HCT116 (cell line): ENCODE data around the gene HIVEP3. TPM values are rescaled to one million over a fixed set of nuclear protein-coding genes. Genes with fewer than 3 reads are reported as not detected.

Experiments
- ATAC-seq: fragments of 200-7000 bp; cut with Tn5 transposase; 2 replicates; pipeline ENCODE4 v1.9.1; 2020; ENCODE audit warnings: mild to moderate bottlenecking, moderate library complexity
- BruUV-seq: library from RNA; stranded (reverse); fragments of 400-500 nt; replicated peaks from 2 replicates; lab custom pipeline; 2021; lab: Mats Ljungman, UMichigan
- CTCF ChIA-PET: fragments of 300-600 bp; sonication (Branson Sonifier 250); formaldehyde crosslinking; loops from one replicate; lab custom pipeline; 2021; ENCODE audit warnings: antibody characterized with exemption; lab: Charles Lee
- POLR2A ChIA-PET: fragments of 300-600, 350-600 bp; sonication (Branson Sonifier 250); formaldehyde crosslinking; loops from one replicate; lab custom pipeline; 2021; ENCODE audit warnings: antibody characterized with exemption; lab: Charles Lee
- RAD21 ChIA-PET, 2 experiments: fragments of 300-600 bp; sonication (Branson Sonifier 250); formaldehyde crosslinking; loops; one replicate each; lab custom pipeline; 2023; ENCODE audit warnings: low total read pairs in 2 of 2; ENCODE audit not compliant: uncharacterized antibody in 2 of 2, unreplicated experiment in 2 of 2, low non-redundant PET in 1 of 2; lab: Charles Lee
- DNase-seq: peaks from one replicate; pipeline ENCODE4 v3.0.0-alpha.2; 2010; ENCODE audit warnings: low read depth, low spot score
- H2AFZ ChIP-seq: fragments of 200-600 bp; shearing (Covaris generic), sonication (generic); 2 replicates; pipeline ENCODE4 v1.6.1; 2017; ENCODE audit warnings: low read depth, mixed run types, mixed read lengths, antibody characterized with exemption, low read length; ENCODE audit not compliant: poor library complexity, severe bottlenecking
- H3K27ac ChIP-seq: 2 replicates; pipeline ENCODE4 v1.5.1; 2012; ENCODE audit warnings: low read depth, low read length
- H3K27me3 ChIP-seq: fragments of 200-600 bp; sonication (generic); 2 replicates; pipeline ENCODE4 v1.6.1; 2016; ENCODE audit warnings: mixed run types, low read length, mixed read lengths; ENCODE audit not compliant: insufficient read depth
- H3K36me3 ChIP-seq, 2 experiments: fragments of 200-500 bp in 1 of 2; fragments of 200-600 bp in 1 of 2; sonication (Bioruptor generic) in 1 of 2; sonication (generic) in 1 of 2; 2 replicates each; pipeline versions ENCODE4 v1.5.1 to v1.6.1; 2014 to 2016; ENCODE audit warnings: low read length in 2 of 2, inconsistent platforms in 1 of 2, mixed read lengths in 1 of 2, mixed run types in 1 of 2; ENCODE audit not compliant: insufficient read depth in 2 of 2, control insufficient read depth in 1 of 2
- H3K4me1 ChIP-seq, 2 experiments: fragments of 200-600 bp in 1 of 2; sonication (generic) in 1 of 2; 2 replicates each; pipeline versions ENCODE4 v1.5.1 to v1.6.1; 2012 to 2017; ENCODE audit warnings: low read length in 2 of 2, inconsistent platforms in 1 of 2, mild to moderate bottlenecking in 1 of 2, mixed read lengths in 1 of 2, mixed run types in 1 of 2, moderate library complexity in 1 of 2; ENCODE audit not compliant: insufficient read depth in 2 of 2, control insufficient read depth in 1 of 2
- H3K4me2 ChIP-seq: fragments of 200-600 bp; sonication (generic); 2 replicates; pipeline ENCODE4 v1.6.1; 2017; ENCODE audit warnings: mixed run types, low read length, mixed read lengths
- H3K4me3 ChIP-seq, 2 experiments: fragments of 200-600 bp in 1 of 2; sonication (generic) in 1 of 2; replicated peaks in 1 of 2; 2 replicates each; pipeline ENCODE4 v1.5.1; 2011 to 2016; ENCODE audit warnings: low read length in 2 of 2, control low read depth in 1 of 2, low read depth in 1 of 2, mild to moderate bottlenecking in 1 of 2, mixed read lengths in 1 of 2, mixed run types in 1 of 2
- H3K79me2 ChIP-seq: fragments of 200-600 bp; sonication (generic); 2 replicates; pipeline ENCODE4 v1.6.1; 2017; ENCODE audit warnings: mild to moderate bottlenecking, mixed run types, low read length, moderate library complexity, mixed read lengths; ENCODE audit not compliant: insufficient read depth
- H3K9ac ChIP-seq: fragments of 200-600 bp; sonication (generic); 2 replicates; pipeline ENCODE4 v1.6.1; 2016; ENCODE audit warnings: low read length, mixed read lengths
- H3K9me2 ChIP-seq: fragments of 200-600 bp; sonication (generic), shearing (Covaris generic); 2 replicates; pipeline ENCODE4 v1.6.1; 2017; ENCODE audit warnings: mixed run types, mild to moderate bottlenecking, moderate library complexity; ENCODE audit not compliant: insufficient read depth
- H3K9me3 ChIP-seq, 2 experiments: fragments of 200-500 bp in 1 of 2; fragments of 200-600 bp in 1 of 2; sonication (Bioruptor generic) in 1 of 2; sonication (generic) in 1 of 2; 2 replicates each; pipeline ENCODE4 v1.6.1; 2014 to 2017; ENCODE audit warnings: low read length in 2 of 2, mixed read lengths in 2 of 2, inconsistent platforms in 1 of 2, low read depth in 1 of 2, mild to moderate bottlenecking in 1 of 2, mixed run types in 1 of 2, moderate library complexity in 1 of 2; ENCODE audit not compliant: control insufficient read depth in 1 of 2, insufficient read depth in 1 of 2
- H4K20me1 ChIP-seq: fragments of 200-600 bp; sonication (generic), shearing (Covaris generic); 2 replicates; pipeline ENCODE4 v1.6.1; 2017; ENCODE audit warnings: mixed run types, mild to moderate bottlenecking, moderate library complexity; ENCODE audit not compliant: insufficient read depth
- CEBPB ChIP-seq: IDR thresholded peaks from 2 replicates; pipeline ENCODE4 v1.6.1; 2012; ENCODE audit warnings: low read depth
- EGR1 ChIP-seq: IDR thresholded peaks from 2 replicates; pipeline ENCODE4 v1.6.1; 2012; ENCODE audit warnings: low read depth
- ELF1 ChIP-seq: IDR thresholded peaks from 2 replicates; pipeline ENCODE4 v1.6.1; 2012; ENCODE audit warnings: low read depth, borderline replicate concordance
- EZH2 ChIP-seq: fragments of 200-600 bp; sonication (generic); IDR thresholded peaks from 2 replicates; pipeline ENCODE4 v1.6.1; 2017; ENCODE audit warnings: antibody characterized with exemption, mixed run types
- EZH2phosphoT487 ChIP-seq: fragments of 200-600 bp; IDR thresholded peaks from 2 replicates; pipeline ENCODE4 v1.6.1; 2018; ENCODE audit warnings: antibody characterized with exemption, borderline replicate concordance
- JUND ChIP-seq: IDR thresholded peaks from 2 replicates; pipeline ENCODE4 v1.6.1; 2012
- RAD21 ChIP-seq: IDR thresholded peaks from 2 replicates; pipeline ENCODE4 v1.6.1; 2012; ENCODE audit warnings: low read depth, mild to moderate bottlenecking
- SIN3A ChIP-seq: IDR thresholded peaks from 2 replicates; pipeline ENCODE4 v1.6.1; 2012; ENCODE audit warnings: low read depth
- SP1 ChIP-seq: IDR thresholded peaks from 2 replicates; pipeline ENCODE4 v1.6.1; 2012; ENCODE audit warnings: low read depth
- SRF ChIP-seq: IDR thresholded peaks from 2 replicates; pipeline ENCODE4 v1.6.1; 2012; ENCODE audit warnings: low read depth
- ZNF274 ChIP-seq: fragments of 200-500 bp; sonication (Bioruptor generic); IDR thresholded peaks from 2 replicates; pipeline ENCODE4 v1.6.1; 2014; ENCODE audit warnings: mild to moderate bottlenecking, low read depth, low read length, inconsistent platforms
- intact Hi-C: fragments of 100-400 bp; cut with micrococcal nuclease; formaldehyde crosslinking; loops from 2 replicates; pipeline ENCODE4 v1.10.0; 2022
- total RNA-seq: library from RNA; stranded (reverse); gene quantifications from one replicate; pipeline ENCODE4 v1.2.1, GENCODE V29; 2021; ENCODE audit not compliant: unreplicated experiment
- TF ChIP-seq, protein P1 (sequence below): IDR thresholded peaks from 2 replicates; pipeline ENCODE4 v1.6.1; 2012
- TF ChIP-seq, protein P2 (sequence below): IDR thresholded peaks from 2 replicates; pipeline ENCODE4 v1.6.1; 2011; ENCODE audit warnings: mild to moderate bottlenecking, low read length, moderate library complexity; ENCODE audit not compliant: insufficient replicate concordance; ENCODE audit errors: extremely low read depth
- TF ChIP-seq, protein P3 (sequence below): IDR thresholded peaks from 2 replicates; pipeline ENCODE4 v1.6.1; 2012

The HIVEP3 gene
- total RNA-seq, 1 experiment from 2014 or later, result 7.1 TPM

DNA sequence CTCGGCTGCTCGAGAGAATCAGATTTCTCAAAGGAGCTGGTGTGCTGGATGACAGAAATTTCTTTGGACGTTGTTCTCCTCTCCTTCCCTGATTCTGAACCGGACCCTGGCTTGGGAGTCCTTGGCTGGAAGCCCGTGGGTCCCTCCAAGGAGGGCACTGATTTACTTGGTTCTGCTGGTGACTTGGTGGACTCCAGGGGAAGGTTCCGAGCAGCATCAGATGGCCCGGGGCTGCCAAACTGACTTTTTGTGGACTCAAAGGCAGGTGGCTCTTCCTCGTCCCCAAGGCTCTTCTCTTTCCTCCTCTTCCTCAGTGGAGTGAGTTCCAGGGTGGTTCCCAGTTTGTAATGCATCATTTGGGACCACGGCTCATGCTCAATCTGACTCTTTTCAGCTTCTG is 336.4 kb downstream of the HIVEP3 start:
- Histone ChIP-seq H3K4me3 (no peak overlapping the region), H3K9me3 (no peaks in the 10 kb centered on the region), H3K9ac (no peak overlapping the region), H4K20me1 (no peaks in the 10 kb centered on the region), H3K36me3 (no peaks in the 10 kb centered on the region), H3K4me1 (no peaks in the 10 kb centered on the region), H2AFZ (no peak overlapping the region), H3K27me3 (no peaks in the 10 kb centered on the region), H3K9me2 (no peaks in the 10 kb centered on the region), H3K4me2 (no peak overlapping the region), H3K79me2 (no peaks in the 10 kb centered on the region), H3K27ac (no peak overlapping the region)
- no peak for DNase-seq
- BruUV-seq, result TSS peak; percentile 33
- ATAC-seq, result no peak
- ChIA-PET POLR2A (no interaction called here), RAD21 (no interaction called here), CTCF (no interaction called here)
- intact Hi-C loops, result no loop called here
- TF ChIP-seq, protein P1, sequence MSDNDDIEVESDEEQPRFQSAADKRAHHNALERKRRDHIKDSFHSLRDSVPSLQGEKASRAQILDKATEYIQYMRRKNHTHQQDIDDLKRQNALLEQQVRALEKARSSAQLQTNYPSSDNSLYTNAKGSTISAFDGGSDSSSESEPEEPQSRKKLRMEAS, result no peak
- TF ChIP-seq EZH2 (no peak), RAD21 (no peak), CEBPB (no peak), JUND (no peak)

DNA sequence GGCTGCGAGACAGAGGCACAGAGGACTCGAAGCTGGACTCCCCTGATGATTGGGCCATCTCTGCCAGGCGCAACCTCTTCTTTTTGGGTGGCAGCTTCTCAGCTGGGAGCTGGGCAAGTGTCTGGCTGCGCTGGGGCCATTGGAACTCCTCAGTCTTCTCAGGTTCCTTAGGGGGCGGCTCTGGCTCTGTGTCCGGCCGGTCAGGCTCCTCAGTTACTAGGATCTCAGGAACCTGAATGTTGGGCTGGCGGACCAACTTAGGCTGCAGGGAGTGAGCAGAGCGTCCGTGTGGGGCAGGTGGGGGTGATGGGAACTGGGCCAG is 336.8 kb downstream of the HIVEP3 start:
- no peak overlapping the region for H2AFZ ChIP-seq
- TF ChIP-seq, protein P2, sequence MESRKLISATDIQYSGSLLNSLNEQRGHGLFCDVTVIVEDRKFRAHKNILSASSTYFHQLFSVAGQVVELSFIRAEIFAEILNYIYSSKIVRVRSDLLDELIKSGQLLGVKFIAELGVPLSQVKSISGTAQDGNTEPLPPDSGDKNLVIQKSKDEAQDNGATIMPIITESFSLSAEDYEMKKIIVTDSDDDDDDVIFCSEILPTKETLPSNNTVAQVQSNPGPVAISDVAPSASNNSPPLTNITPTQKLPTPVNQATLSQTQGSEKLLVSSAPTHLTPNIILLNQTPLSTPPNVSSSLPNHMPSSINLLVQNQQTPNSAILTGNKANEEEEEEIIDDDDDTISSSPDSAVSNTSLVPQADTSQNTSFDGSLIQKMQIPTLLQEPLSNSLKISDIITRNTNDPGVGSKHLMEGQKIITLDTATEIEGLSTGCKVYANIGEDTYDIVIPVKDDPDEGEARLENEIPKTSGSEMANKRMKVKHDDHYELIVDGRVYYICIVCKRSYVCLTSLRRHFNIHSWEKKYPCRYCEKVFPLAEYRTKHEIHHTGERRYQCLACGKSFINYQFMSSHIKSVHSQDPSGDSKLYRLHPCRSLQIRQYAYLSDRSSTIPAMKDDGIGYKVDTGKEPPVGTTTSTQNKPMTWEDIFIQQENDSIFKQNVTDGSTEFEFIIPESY, result no peak
- no peak for TF ChIP-seq RAD21
- TF ChIP-seq SRF, result no peak
- TF ChIP-seq, protein P3, sequence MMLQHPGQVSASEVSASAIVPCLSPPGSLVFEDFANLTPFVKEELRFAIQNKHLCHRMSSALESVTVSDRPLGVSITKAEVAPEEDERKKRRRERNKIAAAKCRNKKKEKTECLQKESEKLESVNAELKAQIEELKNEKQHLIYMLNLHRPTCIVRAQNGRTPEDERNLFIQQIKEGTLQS, result no peak
- TF ChIP-seq, protein P1, result no peak
- TF ChIP-seq ZNF274, result no peak
- no peak for TF ChIP-seq SIN3A
- no peak for TF ChIP-seq SP1
- no peak for TF ChIP-seq ELF1
- no peak for TF ChIP-seq EZH2phosphoT487
- TF ChIP-seq EGR1, result no peak
- TF ChIP-seq EZH2, result no peak
- TF ChIP-seq CEBPB, result no peak
- TF ChIP-seq, all 23 proteins: peak for 0
- Histone ChIP-seq H3K4me3 (no peak overlapping the region), H3K9me3 (no peaks in the 10 kb centered on the region), H3K9ac (no peak overlapping the region), H3K9me2 (no peaks in the 10 kb centered on the region), H3K36me3 (no peaks in the 10 kb centered on the region), H3K79me2 (no peaks in the 10 kb centered on the region), H3K27ac (no peak overlapping the region), H3K4me1 (no peaks in the 10 kb centered on the region), H3K27me3 (no peaks in the 10 kb centered on the region), H3K4me2 (no peak overlapping the region), H4K20me1 (no peaks in the 10 kb centered on the region)
- CTCF ChIA-PET, result interaction anchor here (0.6 kb wide), 1 partner anchor 549 kb away, joined by 3 read pairs; no protein-coding TSS in a partner anchor
- POLR2A ChIA-PET, result no interaction called here
- DNase-seq, result no peak
- RAD21 ChIA-PET, result no interaction called here
- no TSS peak for BruUV-seq
- no peak for ATAC-seq
- intact Hi-C loops, result no loop called here
